Nephron progenitor cell (in vitro differentiated cells): ENCODE measurements around the gene TNPO2.

ENCODE experiments used
- DNase-seq: peaks from one replicate; pipeline ENCODE4 v3.0.0; 2021
- H3K27ac Mint-ChIP-seq: 2 replicates; pipeline ENCODE4 v1.8.0; 2021; ENCODE audit warnings: mild to moderate bottlenecking, moderate library complexity, mixed read lengths
- H3K27me3 Mint-ChIP-seq: 2 replicates; pipeline ENCODE4 v1.8.0; 2021; ENCODE audit warnings: mild to moderate bottlenecking, low read depth, mixed read lengths; ENCODE audit not compliant: poor library complexity
- H3K36me3 Mint-ChIP-seq: 2 replicates; pipeline ENCODE4 v1.8.0; 2021; ENCODE audit warnings: low read depth, mixed read lengths
- H3K4me1 Mint-ChIP-seq: 2 replicates; pipeline ENCODE4 v1.8.0; 2021; ENCODE audit warnings: mixed read lengths
- H3K4me3 Mint-ChIP-seq: 2 replicates; pipeline ENCODE4 v1.8.0; 2021; ENCODE audit warnings: mild to moderate bottlenecking, moderate library complexity, mixed read lengths
- H3K9me3 Mint-ChIP-seq: 2 replicates; pipeline ENCODE4 v1.8.0; 2021; ENCODE audit warnings: mild to moderate bottlenecking, moderate library complexity, mixed read lengths
- TF ChIP-seq, protein P1 (sequence below): fragments of 200-600 bp; sonication (generic); IDR thresholded peaks from 2 replicates; pipeline ENCODE4 v1.5.0; 2021; ENCODE audit warnings: antibody characterized with exemption

The TNPO2 gene

DNA sequence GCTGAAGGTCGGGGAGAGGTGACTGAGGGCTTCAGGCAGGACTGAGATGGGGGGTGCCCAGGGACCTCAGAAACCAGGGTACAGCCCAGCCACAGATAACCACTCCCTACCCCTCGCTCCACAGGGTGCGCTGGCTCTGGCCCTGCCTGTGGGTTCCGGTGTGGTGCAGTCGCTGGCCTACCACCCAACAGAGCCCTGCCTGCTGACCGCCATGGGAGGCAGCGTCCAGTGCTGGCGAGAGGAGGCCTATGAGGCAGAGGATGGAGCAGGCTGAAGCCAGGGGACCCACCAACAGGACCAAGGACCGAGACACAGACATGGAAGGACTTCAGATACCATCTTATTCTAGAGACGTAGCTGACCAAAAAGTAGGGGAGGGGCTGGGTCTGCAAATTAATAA, 48.3 kb downstream of the TNPO2 start:
- TF ChIP-seq, protein P1, sequence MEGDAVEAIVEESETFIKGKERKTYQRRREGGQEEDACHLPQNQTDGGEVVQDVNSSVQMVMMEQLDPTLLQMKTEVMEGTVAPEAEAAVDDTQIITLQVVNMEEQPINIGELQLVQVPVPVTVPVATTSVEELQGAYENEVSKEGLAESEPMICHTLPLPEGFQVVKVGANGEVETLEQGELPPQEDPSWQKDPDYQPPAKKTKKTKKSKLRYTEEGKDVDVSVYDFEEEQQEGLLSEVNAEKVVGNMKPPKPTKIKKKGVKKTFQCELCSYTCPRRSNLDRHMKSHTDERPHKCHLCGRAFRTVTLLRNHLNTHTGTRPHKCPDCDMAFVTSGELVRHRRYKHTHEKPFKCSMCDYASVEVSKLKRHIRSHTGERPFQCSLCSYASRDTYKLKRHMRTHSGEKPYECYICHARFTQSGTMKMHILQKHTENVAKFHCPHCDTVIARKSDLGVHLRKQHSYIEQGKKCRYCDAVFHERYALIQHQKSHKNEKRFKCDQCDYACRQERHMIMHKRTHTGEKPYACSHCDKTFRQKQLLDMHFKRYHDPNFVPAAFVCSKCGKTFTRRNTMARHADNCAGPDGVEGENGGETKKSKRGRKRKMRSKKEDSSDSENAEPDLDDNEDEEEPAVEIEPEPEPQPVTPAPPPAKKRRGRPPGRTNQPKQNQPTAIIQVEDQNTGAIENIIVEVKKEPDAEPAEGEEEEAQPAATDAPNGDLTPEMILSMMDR, result no peak
- Mint-ChIP-seq H3K9me3 (no peaks in the 10 kb centered on the region), H3K27me3 (no peaks in the 10 kb centered on the region), H3K27ac (no peak overlapping the region), H3K36me3 (peaks cover 50% of the 10 kb centered on the region), H3K4me1 (peaks cover 9% of the 10 kb centered on the region), H3K4me3 (no peak overlapping the region)
- DNase-seq, result no peak

DNA sequence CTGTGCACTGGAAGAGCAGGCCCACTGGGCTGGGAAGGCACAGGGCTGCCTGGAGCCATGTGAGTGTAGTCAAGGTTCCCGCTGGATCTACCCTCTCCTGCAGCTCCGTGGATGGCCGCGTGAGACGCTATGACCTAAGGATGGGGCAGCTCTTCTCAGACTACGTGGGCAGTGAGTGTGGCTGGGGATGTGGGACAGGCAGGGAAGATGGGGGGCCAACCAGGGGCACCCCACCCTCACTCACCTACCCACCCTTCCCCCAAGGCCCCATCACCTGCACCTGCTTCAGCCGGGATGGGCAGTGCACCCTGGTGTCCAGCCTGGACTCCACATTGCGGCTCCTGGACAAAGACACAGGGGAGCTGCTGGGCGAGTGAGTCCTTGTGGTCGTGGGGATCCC, 51.0 kb downstream of the TNPO2 start:
- Mint-ChIP-seq H3K4me1 (peaks cover 36% of the 10 kb centered on the region), H3K4me3 (no peak overlapping the region), H3K36me3 (peaks cover 38% of the 10 kb centered on the region), H3K9me3 (no peaks in the 10 kb centered on the region), H3K27ac (no peak overlapping the region), H3K27me3 (no peaks in the 10 kb centered on the region)
- no peak for DNase-seq
- TF ChIP-seq, protein P1, result no peak

- H3K27ac Mint-ChIP-seq, result peak overlapping the region; percentile 100
- DNase-seq, result no peak
- TF ChIP-seq, protein P1, result no peak
- H3K4me1 Mint-ChIP-seq, result peaks cover 56% of the 10 kb centered on the region
- peaks cover 26% of the 10 kb centered on the region for H3K36me3 Mint-ChIP-seq
- H3K9me3 Mint-ChIP-seq, result no peaks in the 10 kb centered on the region
- H3K4me3 Mint-ChIP-seq, result peak overlapping the region; percentile 97
- no peaks in the 10 kb centered on the region for H3K27me3 Mint-ChIP-seq
Observed at GRCh38 chr19:12670159-12670928, 53.4 kb downstream of the TNPO2 start.

DNA sequence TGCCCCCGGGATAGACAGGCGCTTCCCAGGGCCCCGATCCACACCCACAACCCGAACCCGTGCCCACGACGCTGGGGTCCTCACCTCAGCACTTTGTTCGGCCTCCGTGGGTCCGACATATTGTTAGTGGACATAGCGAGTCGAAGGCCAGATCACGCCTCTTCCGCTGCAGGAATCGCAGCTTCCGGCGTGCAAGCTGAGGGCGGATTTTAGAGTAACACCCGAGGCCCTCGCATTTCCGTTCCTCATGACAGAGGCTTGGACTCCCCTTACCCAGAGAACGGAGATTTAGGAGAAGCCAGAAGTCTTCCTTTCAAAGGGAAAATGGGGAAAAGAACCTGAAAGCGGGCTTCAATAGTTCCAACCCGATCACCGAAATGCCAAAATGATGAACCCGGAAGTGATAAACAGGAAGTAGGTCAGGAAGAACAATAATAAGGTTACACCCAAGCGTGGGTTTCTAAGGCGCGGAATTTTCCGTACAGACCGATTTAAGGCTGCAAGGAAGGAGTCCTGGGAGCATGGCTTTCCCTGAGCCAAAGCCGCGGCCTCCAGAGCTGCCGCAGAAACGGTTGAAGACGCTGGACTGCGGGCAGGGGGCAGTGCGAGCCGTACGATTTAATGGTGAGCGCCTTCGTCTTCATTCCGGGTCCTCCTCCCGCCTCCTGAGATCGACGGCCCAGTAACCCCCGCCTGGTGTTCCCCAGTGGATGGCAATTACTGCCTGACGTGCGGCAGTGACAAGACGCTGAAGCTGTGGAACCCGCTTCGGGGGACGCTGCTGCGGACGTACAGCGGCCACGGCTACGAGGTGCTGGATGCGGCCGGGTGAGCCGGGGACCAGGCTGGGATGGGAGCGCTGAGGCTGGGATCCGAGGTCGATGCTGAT, 54.2 kb downstream of the TNPO2 start:
- H3K9me3 Mint-ChIP-seq, result no peaks in the 10 kb centered on the region
- H3K36me3 Mint-ChIP-seq, result peaks cover 19% of the 10 kb centered on the region
- H3K4me3 Mint-ChIP-seq, result peak overlapping the region; percentile 97
- H3K4me1 Mint-ChIP-seq, result peaks cover 63% of the 10 kb centered on the region
- TF ChIP-seq, protein P1, result no peak
- peak overlapping the region; percentile 100 for H3K27ac Mint-ChIP-seq
- H3K27me3 Mint-ChIP-seq, result peaks cover 4% of the 10 kb centered on the region
- DNase-seq, result peak; percentile 79

- Mint-ChIP-seq H3K27me3 (peaks cover 4% of the 10 kb centered on the region), H3K4me3 (peak overlapping the region; percentile 97), H3K36me3 (peaks cover 13% of the 10 kb centered on the region), H3K9me3 (no peaks in the 10 kb centered on the region), H3K27ac (peak overlapping the region; percentile 81), H3K4me1 (peaks cover 67% of the 10 kb centered on the region)
- DNase-seq, result peak; percentile 53
- TF ChIP-seq, protein P1, result no peak
Observed at GRCh38 chr19:12668932-12669269, 54.8 kb downstream of the TNPO2 start.
